Ascending aorta (tissue), 2 donors: Measurements from ENCODE around the gene SELENOO. TPM values are rescaled to one million over a fixed set of nuclear protein-coding genes. Genes with fewer than 3 reads are reported as not detected.

Experiments used
- DNase-seq, 2 donors: peaks; one replicate each; pipeline ENCODE4 v3.0.0-alpha.2; 2019; ENCODE audit warnings: low spot score in 2 of 2
- H3K27ac ChIP-seq, 2 donors: fragments of 200-600 bp; sonication (generic); one replicate each; pipeline ENCODE4 v1.5.1; 2016 to 2017; ENCODE audit warnings: mild to moderate bottlenecking in 1 of 2
- H3K27me3 ChIP-seq: fragments of 200-600 bp; sonication (generic); one replicate; pipeline ENCODE4 v1.5.1; 2017
- H3K36me3 ChIP-seq, 2 donors: fragments of 200-600 bp; sonication (generic); one replicate each; pipeline ENCODE4 v1.5.1; 2016
- H3K4me1 ChIP-seq, 2 donors: fragments of 200-600 bp; sonication (generic); one replicate each; pipeline ENCODE4 v1.5.1; 2016 to 2017; ENCODE audit warnings: mild to moderate bottlenecking in 1 of 2
- H3K4me3 ChIP-seq, 2 donors: fragments of 200-600 bp; sonication (generic); one replicate each; pipeline ENCODE4 v1.5.1; 2016 to 2017; ENCODE audit warnings: mild to moderate bottlenecking in 1 of 2
- H3K9me3 ChIP-seq, 2 donors: fragments of 200-600 bp; sonication (generic); one replicate each; pipeline ENCODE4 v1.5.1; 2016
- intact Hi-C: fragments of 100-400 bp; cut with DNase I; formaldehyde crosslinking; loops from one replicate; pipeline ENCODE4 v1.15.1; 2023
- total RNA-seq: library from RNA; depleted of rRNA; stranded (reverse); fragments of >200 nt; gene quantifications from one replicate; pipeline ENCODE4 v1.1.0, GENCODE V29; 2016
- TF ChIP-seq, protein P1 (sequence below), 3 experiments: fragments of 200-600 bp in 2 of 3; fragments of 450-650 bp in 1 of 3; sonication (generic) in 2 of 3; IDR thresholded peaks; one replicate each; pipeline ENCODE4 v1.5.1; 2016 to 2019; ENCODE audit warnings: antibody characterized with exemption in 3 of 3, mild to moderate bottlenecking in 1 of 3, moderate library complexity in 1 of 3

Gene SELENOO
- total RNA-seq, 1 donor from 2014 or later = 41.7 TPM

DNA sequence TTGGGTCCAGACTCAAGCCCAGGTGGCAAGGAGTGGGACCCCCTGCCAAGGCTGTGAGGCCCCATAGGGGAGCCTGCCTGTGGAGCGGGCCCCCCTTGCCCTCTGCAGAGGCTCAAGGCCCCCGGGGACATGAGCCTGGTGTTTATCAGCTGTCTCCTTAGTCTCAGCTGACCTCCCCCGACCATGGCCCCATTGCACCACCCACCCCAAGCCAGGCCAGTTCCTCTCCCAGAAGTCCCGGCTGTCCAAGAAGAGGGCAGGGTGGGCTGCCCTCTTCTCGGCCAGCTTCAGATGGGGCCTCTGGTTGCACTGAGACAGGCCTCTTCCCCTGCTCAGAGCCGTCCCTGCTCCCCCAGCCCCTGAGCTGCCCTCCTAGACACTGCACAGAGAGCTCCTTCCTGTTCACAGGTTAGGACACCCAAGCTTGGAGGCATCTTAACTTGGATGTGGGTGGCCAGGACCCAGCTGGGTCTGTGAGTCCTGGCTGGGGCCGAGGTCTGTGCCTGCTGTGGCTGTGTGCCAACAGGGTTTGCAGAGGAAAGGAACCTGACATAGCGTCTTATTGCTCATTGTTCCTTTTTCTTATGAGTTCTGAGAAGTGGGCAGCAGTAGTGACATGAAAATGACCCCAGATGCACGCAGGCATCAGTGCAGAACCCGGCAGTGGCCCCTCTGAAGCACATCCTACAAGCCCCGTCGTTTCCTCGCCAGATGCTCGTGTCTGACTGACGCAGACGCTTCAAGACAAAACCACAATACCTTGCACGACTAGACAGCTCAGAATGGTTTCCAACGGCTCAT, 9.7 kb upstream of the SELENOO start:
- H3K4me1 ChIP-seq = peaks cover 9 to 31% of the 10 kb centered on the region in 2 donors
- intact Hi-C loops = no loop called here

DNA sequence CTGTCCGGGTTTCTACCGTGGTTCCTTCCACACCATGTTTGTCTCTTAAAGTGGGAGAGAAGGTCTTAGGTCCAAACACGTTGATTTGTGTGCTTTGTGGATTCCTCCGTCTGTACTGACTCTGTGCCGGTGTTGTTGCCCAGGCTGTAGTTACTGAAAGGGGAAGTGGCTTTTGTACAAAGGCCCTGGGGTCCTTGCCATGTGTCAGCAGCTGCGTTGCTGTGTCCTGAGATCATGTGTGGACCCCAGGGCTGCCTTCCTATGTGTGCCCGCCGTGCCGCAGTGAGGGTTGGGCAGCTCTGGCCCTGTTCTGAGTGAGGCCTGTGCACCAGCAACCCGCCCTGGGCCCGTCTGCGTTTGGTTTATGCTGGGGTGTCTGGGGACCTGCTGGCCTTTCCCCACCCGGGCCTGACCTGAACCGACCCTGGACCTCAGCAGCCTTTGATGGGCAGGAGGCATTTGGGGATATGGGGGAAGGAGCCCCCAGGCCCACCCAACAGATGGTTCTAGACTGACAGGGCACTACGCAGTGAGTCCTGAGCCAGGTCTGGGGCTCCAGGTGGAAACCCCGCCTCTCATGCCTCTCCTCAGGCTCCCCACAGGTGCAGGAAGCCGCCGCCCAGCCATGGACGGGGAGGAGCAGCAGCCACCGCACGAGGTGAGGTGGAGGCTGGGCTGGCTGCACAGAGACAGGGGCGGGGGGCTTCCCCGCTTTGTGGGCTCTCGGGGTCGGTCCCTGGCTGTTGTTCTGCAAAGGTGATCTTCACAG, 8.2 kb upstream of the SELENOO start:
- DNase-seq = no peak
- H3K4me3 ChIP-seq = no peak overlapping the region
- H3K4me1 ChIP-seq = peaks cover 9 to 24% of the 10 kb centered on the region in 2 donors
- no peaks in the 10 kb centered on the region for H3K27me3 ChIP-seq
- peak overlapping the region; percentile 77 to 89 for H3K27ac ChIP-seq
- H3K36me3 ChIP-seq = peaks cover 17 to 24% of the 10 kb centered on the region in 2 donors
- intact Hi-C loops = no loop called here
- TF ChIP-seq, protein P1, sequence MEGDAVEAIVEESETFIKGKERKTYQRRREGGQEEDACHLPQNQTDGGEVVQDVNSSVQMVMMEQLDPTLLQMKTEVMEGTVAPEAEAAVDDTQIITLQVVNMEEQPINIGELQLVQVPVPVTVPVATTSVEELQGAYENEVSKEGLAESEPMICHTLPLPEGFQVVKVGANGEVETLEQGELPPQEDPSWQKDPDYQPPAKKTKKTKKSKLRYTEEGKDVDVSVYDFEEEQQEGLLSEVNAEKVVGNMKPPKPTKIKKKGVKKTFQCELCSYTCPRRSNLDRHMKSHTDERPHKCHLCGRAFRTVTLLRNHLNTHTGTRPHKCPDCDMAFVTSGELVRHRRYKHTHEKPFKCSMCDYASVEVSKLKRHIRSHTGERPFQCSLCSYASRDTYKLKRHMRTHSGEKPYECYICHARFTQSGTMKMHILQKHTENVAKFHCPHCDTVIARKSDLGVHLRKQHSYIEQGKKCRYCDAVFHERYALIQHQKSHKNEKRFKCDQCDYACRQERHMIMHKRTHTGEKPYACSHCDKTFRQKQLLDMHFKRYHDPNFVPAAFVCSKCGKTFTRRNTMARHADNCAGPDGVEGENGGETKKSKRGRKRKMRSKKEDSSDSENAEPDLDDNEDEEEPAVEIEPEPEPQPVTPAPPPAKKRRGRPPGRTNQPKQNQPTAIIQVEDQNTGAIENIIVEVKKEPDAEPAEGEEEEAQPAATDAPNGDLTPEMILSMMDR (IDR thresholded peaks at IDR 0.05) = no peak
- no peaks in the 10 kb centered on the region for H3K9me3 ChIP-seq

More for the DNA sequence above, 9.7 kb upstream of the SELENOO start:
- Histone ChIP-seq H3K27ac (peak overlapping the region; percentile 77 to 89), H3K27me3 (no peaks in the 10 kb centered on the region), H3K9me3 (no peaks in the 10 kb centered on the region), H3K36me3 (peaks cover 13 to 21% of the 10 kb centered on the region in 2 donors), H3K4me3 (peak overlapping the region; percentile 58 to 62)
- peak in 1 of 2 donors; percentile 87 for DNase-seq
- TF ChIP-seq, protein P1 (IDR thresholded peaks at IDR 0.05) = no peak

DNA sequence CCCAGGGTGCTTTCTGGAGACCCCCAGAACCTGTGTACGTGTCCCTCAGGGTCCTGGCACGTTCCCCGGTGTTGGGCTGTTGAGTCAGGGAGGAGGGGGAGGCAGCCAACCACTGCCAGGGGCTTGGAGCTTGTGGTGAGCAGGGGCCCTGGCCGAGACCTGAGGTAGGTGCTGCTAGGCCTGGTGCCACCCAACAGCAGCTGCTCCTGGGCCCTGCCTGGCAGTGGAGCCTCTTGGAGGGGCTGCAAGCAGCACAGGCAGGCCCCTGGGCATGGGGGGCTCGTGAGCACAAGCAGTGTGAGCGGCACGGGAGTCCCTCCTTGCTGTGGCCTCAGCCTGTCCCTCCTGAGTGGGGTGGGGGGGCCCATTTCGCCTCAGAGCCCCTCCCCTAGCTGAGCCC, 7.2 kb upstream of the SELENOO start:
- TF ChIP-seq, protein P1 (IDR thresholded peaks at IDR 0.05) = no peak
- Histone ChIP-seq H3K4me1 (peaks cover 9 to 24% of the 10 kb centered on the region in 2 donors), H3K27me3 (no peaks in the 10 kb centered on the region), H3K4me3 (no peak overlapping the region), H3K36me3 (peaks cover 24 to 33% of the 10 kb centered on the region in 2 donors), H3K27ac (no peak overlapping the region), H3K9me3 (no peaks in the 10 kb centered on the region)
- intact Hi-C loops = no loop called here
- DNase-seq = no peak

DNA sequence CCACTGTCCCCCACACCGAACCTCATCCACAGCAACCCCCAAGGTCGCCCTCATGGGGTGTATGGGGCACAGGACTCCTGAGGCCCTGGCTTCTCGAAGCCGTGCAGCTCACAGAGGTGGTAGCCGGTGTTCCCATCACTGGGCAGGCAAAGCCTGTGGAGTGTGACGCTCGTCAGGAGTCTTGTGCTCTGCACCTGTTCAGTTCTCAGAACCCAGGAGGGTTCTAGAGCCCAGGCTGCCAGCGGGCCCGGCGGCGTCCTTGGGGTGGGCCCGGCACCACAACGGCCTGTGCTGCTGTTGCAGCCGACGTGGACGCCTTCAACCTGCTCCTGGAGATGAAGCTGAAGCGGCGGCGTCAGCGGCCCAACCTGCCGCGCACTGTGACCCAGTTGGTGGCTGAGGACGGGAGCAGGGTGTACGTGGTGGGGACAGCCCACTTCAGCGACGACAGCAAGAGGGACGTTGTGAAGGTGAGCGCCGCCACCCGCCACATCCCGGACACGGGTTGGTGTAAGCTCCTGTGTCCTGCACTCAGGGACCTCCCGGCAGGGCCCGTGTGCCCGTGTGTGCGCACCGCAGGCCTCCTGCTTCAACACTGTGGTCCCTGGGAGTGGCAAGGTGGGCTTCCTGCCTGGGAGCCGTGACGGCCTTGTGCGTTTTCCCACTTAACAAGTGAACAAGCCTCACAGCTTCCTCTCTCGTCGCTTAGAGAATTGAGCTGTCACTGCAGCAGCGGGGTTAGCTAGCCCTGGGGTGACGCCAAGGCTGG, 6.6 kb upstream of the SELENOO start:
- Histone ChIP-seq H3K27me3 (no peaks in the 10 kb centered on the region), H3K36me3 (peaks cover 24 to 33% of the 10 kb centered on the region in 2 donors), H3K9me3 (no peaks in the 10 kb centered on the region), H3K4me3 (no peak overlapping the region), H3K4me1 (peaks cover 9 to 20% of the 10 kb centered on the region in 2 donors), H3K27ac (no peak overlapping the region)
- DNase-seq = no peak
- intact Hi-C loops = no loop called here
- TF ChIP-seq, protein P1 (IDR thresholded peaks at IDR 0.05) = no peak

DNA sequence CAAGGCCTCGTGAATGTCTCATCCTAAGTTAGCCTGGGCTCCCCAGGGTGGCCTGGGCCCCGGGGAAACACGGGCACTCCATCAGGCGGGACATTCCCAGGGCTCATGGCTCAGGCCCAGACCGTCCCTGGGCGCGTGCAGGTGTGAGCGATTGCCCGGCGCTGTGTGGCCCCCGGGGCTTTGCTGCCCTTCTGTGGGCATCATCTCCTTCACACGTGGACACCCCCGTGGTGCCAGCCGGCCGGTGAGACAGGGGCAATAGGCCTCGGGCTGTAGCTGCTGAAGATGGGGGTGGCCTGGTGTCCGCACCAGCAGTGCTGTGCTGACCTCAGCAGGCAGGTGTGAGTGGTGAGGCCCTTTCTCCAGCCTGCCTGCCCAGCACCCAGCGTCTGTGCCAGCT, 4.6 kb upstream of the SELENOO start:
- Histone ChIP-seq H3K4me1 (peaks cover 5 to 6% of the 10 kb centered on the region in 2 donors), H3K9me3 (no peaks in the 10 kb centered on the region), H3K36me3 (peaks cover 24 to 33% of the 10 kb centered on the region in 2 donors), H3K4me3 (no peak overlapping the region), H3K27me3 (no peaks in the 10 kb centered on the region), H3K27ac (no peak overlapping the region)
- DNase-seq = no peak
- intact Hi-C loops = no loop called here
- TF ChIP-seq, protein P1 (IDR thresholded peaks at IDR 0.05) = no peak
